Nephron progenitor cell (in vitro differentiated cells): ENCODE measurements around the gene GPR89B.

Source experiments
- DNase-seq: peaks from one replicate; pipeline ENCODE4 v3.0.0; 2021
- H3K27ac Mint-ChIP-seq: 2 replicates; pipeline ENCODE4 v1.8.0; 2021; ENCODE audit warnings: mild to moderate bottlenecking, moderate library complexity, mixed read lengths
- H3K27me3 Mint-ChIP-seq: 2 replicates; pipeline ENCODE4 v1.8.0; 2021; ENCODE audit warnings: mild to moderate bottlenecking, low read depth, mixed read lengths; ENCODE audit not compliant: poor library complexity
- H3K36me3 Mint-ChIP-seq: 2 replicates; pipeline ENCODE4 v1.8.0; 2021; ENCODE audit warnings: low read depth, mixed read lengths
- H3K4me1 Mint-ChIP-seq: 2 replicates; pipeline ENCODE4 v1.8.0; 2021; ENCODE audit warnings: mixed read lengths
- H3K4me3 Mint-ChIP-seq: 2 replicates; pipeline ENCODE4 v1.8.0; 2021; ENCODE audit warnings: mild to moderate bottlenecking, moderate library complexity, mixed read lengths
- H3K9me3 Mint-ChIP-seq: 2 replicates; pipeline ENCODE4 v1.8.0; 2021; ENCODE audit warnings: mild to moderate bottlenecking, moderate library complexity, mixed read lengths
- TF ChIP-seq, protein P1 (sequence below): fragments of 200-600 bp; sonication (generic); IDR thresholded peaks from 2 replicates; pipeline ENCODE4 v1.5.0; 2021; ENCODE audit warnings: antibody characterized with exemption

Gene GPR89B

GRCh38 chr1:147892731-147893214 is 35.4 kb upstream of the GPR89B start:
- DNase-seq, result peak; percentile 41

DNA sequence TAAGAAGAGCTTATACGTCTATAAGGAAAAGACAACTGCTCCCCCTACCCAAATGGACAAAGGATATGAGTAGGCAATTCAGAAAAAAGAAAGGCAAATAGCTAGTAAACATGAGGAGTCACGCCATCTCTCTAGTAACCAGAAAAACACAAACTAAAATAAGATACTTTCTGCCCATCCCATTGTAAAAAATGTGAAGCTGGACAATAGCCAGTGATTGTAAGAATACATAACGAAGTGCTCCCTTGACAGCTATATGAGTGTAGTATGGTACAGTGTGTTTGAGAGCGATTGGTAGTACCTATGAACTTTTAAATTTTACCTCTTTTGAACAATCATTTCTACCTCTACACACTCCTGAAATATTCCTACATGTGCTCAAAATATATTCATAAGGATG is 33.1 kb upstream of the GPR89B start:
- no peaks in the 10 kb centered on the region for H3K9me3 Mint-ChIP-seq
- no peak overlapping the region for H3K4me3 Mint-ChIP-seq
- H3K36me3 Mint-ChIP-seq, result no peaks in the 10 kb centered on the region
- no peak for DNase-seq
- TF ChIP-seq, protein P1, sequence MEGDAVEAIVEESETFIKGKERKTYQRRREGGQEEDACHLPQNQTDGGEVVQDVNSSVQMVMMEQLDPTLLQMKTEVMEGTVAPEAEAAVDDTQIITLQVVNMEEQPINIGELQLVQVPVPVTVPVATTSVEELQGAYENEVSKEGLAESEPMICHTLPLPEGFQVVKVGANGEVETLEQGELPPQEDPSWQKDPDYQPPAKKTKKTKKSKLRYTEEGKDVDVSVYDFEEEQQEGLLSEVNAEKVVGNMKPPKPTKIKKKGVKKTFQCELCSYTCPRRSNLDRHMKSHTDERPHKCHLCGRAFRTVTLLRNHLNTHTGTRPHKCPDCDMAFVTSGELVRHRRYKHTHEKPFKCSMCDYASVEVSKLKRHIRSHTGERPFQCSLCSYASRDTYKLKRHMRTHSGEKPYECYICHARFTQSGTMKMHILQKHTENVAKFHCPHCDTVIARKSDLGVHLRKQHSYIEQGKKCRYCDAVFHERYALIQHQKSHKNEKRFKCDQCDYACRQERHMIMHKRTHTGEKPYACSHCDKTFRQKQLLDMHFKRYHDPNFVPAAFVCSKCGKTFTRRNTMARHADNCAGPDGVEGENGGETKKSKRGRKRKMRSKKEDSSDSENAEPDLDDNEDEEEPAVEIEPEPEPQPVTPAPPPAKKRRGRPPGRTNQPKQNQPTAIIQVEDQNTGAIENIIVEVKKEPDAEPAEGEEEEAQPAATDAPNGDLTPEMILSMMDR, result no peak
- H3K27ac Mint-ChIP-seq, result no peak overlapping the region
- H3K27me3 Mint-ChIP-seq, result no peaks in the 10 kb centered on the region
- peaks cover 33% of the 10 kb centered on the region for H3K4me1 Mint-ChIP-seq

More at GRCh38 chr1:147892731-147893214, 35.4 kb upstream of the GPR89B start:
- no peak overlapping the region for H3K27ac Mint-ChIP-seq
- TF ChIP-seq, protein P1, result peak; percentile 98
- no peaks in the 10 kb centered on the region for H3K36me3 Mint-ChIP-seq
- peaks cover 39% of the 10 kb centered on the region for H3K4me1 Mint-ChIP-seq
- no peaks in the 10 kb centered on the region for H3K27me3 Mint-ChIP-seq
- no peaks in the 10 kb centered on the region for H3K9me3 Mint-ChIP-seq
- no peak overlapping the region for H3K4me3 Mint-ChIP-seq

DNA sequence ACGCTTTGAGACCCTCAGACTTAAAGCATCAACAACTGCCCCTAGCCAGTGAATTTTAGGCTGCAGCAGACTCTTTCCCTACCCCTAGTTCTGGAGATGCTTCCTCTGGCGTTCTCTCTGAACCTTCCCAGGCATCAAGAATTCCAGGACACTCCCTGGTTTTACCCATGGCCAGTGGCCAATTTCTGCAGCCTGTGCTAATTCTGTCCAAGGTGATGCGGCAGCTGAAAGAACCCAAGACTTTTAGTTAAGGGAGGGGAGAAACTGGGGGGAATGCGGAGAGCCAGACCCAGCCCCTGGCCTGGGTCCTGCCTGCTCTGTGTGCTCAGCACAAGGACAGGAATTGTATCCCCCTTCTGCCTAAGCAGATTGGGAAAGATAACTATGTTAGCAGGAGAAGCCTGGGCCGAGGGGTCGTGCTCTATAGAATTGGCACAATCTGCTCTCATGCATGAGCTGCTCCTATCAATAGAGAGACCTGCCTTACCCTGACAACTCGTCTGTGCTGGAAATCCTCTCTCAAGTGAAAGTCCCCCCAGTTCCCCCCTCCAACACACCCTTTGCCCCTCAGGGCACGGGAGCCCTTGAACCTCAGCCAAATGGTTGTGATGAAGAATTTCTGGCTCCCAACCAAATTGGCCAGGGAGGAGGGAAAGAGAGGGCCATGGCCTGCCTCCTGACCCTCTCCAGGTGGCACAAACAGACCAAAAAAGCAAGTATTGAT is 31.0 kb upstream of the GPR89B start:
- DNase-seq, result no peak
- Mint-ChIP-seq H3K27me3 (no peaks in the 10 kb centered on the region), H3K36me3 (no peaks in the 10 kb centered on the region), H3K27ac (no peak overlapping the region), H3K9me3 (no peaks in the 10 kb centered on the region), H3K4me3 (no peak overlapping the region), H3K4me1 (peaks cover 27% of the 10 kb centered on the region)
- TF ChIP-seq, protein P1, result no peak

DNA sequence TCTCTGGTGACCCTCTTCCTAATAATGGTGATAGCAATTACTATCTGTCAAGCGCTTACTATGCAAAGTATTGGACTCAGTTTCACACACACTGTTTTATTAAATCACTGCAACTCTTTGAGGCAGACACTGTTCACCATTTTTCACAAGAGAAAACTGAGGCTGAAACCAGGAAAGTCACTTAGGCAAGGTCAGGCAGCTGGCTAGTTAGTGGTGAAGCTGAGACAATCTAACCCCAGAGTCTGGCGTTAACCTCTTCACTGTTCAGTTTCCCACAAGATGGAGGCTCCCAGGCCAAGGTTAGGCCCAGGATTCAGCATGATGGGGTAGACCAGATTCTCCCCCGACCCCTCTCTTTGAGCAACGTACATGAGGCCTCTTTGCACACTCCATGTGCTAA is 30.4 kb upstream of the GPR89B start:
- H3K27ac Mint-ChIP-seq, result no peak overlapping the region

DNA sequence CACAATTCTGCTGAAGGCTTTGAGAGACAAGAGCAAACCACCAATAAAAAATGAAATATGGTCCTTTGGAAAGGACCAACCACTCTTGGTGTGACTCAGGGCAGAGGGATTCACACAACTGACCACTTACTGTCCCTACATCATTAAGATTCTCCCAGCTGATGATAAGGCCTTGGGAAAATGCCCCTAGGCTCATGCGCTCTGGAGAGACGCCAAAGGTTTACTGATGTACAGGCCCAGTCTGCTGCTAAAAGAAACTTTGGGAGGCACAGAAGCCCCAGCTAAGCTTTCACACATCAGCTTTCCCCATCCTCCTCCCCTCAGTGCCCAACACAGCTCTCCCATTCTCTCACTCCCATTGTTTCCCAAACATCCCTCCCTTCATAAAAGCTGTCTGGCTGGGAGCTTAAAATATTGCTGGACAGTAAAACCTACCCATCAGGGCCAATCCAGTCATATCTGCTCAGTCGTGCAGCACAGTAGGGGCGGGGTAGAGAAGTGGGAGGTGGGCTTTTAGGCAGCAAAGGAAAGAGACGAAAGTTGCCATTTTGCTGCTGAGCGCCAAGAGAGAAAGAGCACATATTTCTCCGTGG is 25.9 kb upstream of the GPR89B start, which contains the start of gene GJA8:
Gene GJA8 (plus strand): TSS at position 543 of the 593 bp plus-strand sequence. CDS start 5,161 bp downstream, outside the sequence.
- TF ChIP-seq, protein P1, result no peak
- Mint-ChIP-seq H3K9me3 (no peaks in the 10 kb centered on the region), H3K36me3 (no peaks in the 10 kb centered on the region), H3K27me3 (peaks cover 5% of the 10 kb centered on the region), H3K27ac (no peak within 1 kb of the TSS), H3K4me1 (peaks cover 33% of the 10 kb centered on the region), H3K4me3 (peak within 1 kb of the TSS; percentile 23)
- DNase-seq, result no peak

More for the DNA sequence above, 30.4 kb upstream of the GPR89B start:
- H3K27me3 Mint-ChIP-seq, result no peaks in the 10 kb centered on the region
- no peaks in the 10 kb centered on the region for H3K36me3 Mint-ChIP-seq
- H3K4me3 Mint-ChIP-seq, result no peak overlapping the region
- H3K4me1 Mint-ChIP-seq, result peaks cover 27% of the 10 kb centered on the region
- H3K9me3 Mint-ChIP-seq, result no peaks in the 10 kb centered on the region
- TF ChIP-seq, protein P1, result no peak
- no peak for DNase-seq
